ENCODE measurements around the gene IL17RA. TPM values are rescaled to one million over a fixed set of nuclear protein-coding genes. Genes with fewer than 3 reads are reported as not detected.

IL17RA gene
- total and polyA plus RNA-seq, 2 experiments from 2014 or later = 3.2 to 9.6 TPM

DNA sequence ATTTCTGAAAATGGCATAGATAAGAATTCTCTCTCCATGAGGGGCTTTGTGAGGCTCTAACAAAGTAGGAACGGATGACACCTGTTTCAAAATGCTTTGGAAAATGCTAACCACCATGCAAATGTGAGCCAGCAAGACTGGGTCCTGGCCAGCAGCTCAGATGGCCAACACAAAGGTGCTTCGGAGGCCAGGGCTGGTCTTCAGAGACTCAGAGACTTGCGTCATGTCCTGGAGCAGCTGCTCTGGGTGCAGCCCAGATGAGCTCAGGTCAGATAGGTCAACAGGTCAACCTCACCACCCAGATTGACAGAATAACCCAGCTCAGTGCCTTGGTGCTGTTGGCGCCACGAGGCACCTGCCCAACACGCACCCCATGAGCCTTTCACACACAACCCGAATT is 48.3 kb downstream of the IL17RA start:
- H3K27ac ChIP-seq (ENCODE audit: low read depth) = no peak overlapping the region
- no peak overlapping the region for H3K4me3 Mint-ChIP-seq
- peaks cover 15% of the 10 kb centered on the region; the same call in 2 of the 3 replicates for H3K4me1 Mint-ChIP-seq
- no peak overlapping the region for H2AFZ ChIP-seq
- peaks cover 7% of the 10 kb centered on the region for H3K27me3 Mint-ChIP-seq (ENCODE audit: insufficient read depth, low read depth, poor library complexity)
- no peaks in the 10 kb centered on the region for H3K4me1 ChIP-seq (ENCODE audit: insufficient read depth)
- H3K9me2 ChIP-seq (ENCODE audit: insufficient read depth) = no peaks in the 10 kb centered on the region
- H3K4me3 ChIP-seq = no peak overlapping the region
- TF ChIP-seq ETS1 (IDR thresholded peaks at IDR 0.05) (no peak), CREB1 (CRISPR knock-in tag; IDR thresholded peaks at IDR 0.05; ENCODE audit: low read depth) (no peak), EZH2 (IDR thresholded peaks at IDR 0.05; ENCODE audit: low read depth, unreplicated experiment) (no peak), REST (IDR thresholded peaks at IDR 0.05; ENCODE audit: unreplicated experiment) (no peak), EZH2phosphoT487 (IDR thresholded peaks at IDR 0.05; ENCODE audit: unreplicated experiment) (no peak), STAT1 (IDR thresholded peaks at IDR 0.05; ENCODE audit: unreplicated experiment) (no peak), ZNF114 (CRISPR knock-in tag; IDR thresholded peaks at IDR 0.05) (no peak), JUNB (IDR thresholded peaks at IDR 0.05; ENCODE audit: unreplicated experiment) (no peak), ZNF331 (CRISPR knock-in tag; IDR thresholded peaks at IDR 0.05; ENCODE audit: low read depth) (no peak)
- TF ChIP-seq, protein P1, sequence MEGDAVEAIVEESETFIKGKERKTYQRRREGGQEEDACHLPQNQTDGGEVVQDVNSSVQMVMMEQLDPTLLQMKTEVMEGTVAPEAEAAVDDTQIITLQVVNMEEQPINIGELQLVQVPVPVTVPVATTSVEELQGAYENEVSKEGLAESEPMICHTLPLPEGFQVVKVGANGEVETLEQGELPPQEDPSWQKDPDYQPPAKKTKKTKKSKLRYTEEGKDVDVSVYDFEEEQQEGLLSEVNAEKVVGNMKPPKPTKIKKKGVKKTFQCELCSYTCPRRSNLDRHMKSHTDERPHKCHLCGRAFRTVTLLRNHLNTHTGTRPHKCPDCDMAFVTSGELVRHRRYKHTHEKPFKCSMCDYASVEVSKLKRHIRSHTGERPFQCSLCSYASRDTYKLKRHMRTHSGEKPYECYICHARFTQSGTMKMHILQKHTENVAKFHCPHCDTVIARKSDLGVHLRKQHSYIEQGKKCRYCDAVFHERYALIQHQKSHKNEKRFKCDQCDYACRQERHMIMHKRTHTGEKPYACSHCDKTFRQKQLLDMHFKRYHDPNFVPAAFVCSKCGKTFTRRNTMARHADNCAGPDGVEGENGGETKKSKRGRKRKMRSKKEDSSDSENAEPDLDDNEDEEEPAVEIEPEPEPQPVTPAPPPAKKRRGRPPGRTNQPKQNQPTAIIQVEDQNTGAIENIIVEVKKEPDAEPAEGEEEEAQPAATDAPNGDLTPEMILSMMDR (conservative IDR thresholded peaks at IDR 0.05; ENCODE audit: low read depth in 2 of 2) = no peak
- 0 out of 2 replicates have a peak, but pooled peaks cover 6% of the 10 kb centered on the region for H3F3A ChIP-seq (replicated peaks; ENCODE audit: low read depth)
- H3K27ac Mint-ChIP-seq = no peak overlapping the region
- H4K20me1 ChIP-seq (replicated peaks; ENCODE audit: insufficient read depth) = no peaks in the 10 kb centered on the region; the same call in 1 of the 2 replicates
- no peaks in the 10 kb centered on the region; the same call in 2 of the 3 replicates for H3K9me3 Mint-ChIP-seq
- no peaks in the 10 kb centered on the region for H3K79me2 ChIP-seq (replicated peaks; ENCODE audit: insufficient read depth)
- no peak overlapping the region for H3K4me2 ChIP-seq
- H3K36me3 Mint-ChIP-seq (ENCODE audit: low read depth) = peaks cover 22% of the 10 kb centered on the region
- DNase-seq (ENCODE audit: low spot score) (no peak), ATAC-seq (no peak)
- no peaks in the 10 kb centered on the region for H3K27me3 ChIP-seq (ENCODE audit: insufficient read depth)
- no peaks in the 10 kb centered on the region for H3K36me3 ChIP-seq (ENCODE audit: insufficient read depth)
